H1 (cell line): Measurements from ENCODE around the gene CCDC38. TPM values are rescaled to one million over a fixed set of nuclear protein-coding genes. Genes with fewer than 3 reads are reported as not detected.

Source experiments
- CTCF ChIA-PET: fragments of 300-600 bp; sonication (Branson Sonifier 250); formaldehyde crosslinking; loops from one replicate; lab custom pipeline; 2021; ENCODE audit not compliant: partially characterized antibody; lab: Charles Lee
- POLR2A ChIA-PET: fragments of 300-600 bp; sonication (Branson Sonifier 250); formaldehyde crosslinking; loops from one replicate; lab custom pipeline; 2021; ENCODE audit warnings: inconsistent platforms; ENCODE audit not compliant: partially characterized antibody; lab: Charles Lee
- DNase-seq, 2 experiments: peaks; one replicate each; pipeline versions ENCODE4 v3.0.0 to v3.0.0-alpha.2; 2010 to 2022; ENCODE audit warnings: low spot score in 2 of 2, low read depth in 1 of 2, mixed read lengths in 1 of 2
- FAIRE-seq: peaks from 2 replicates; lab custom pipeline; 2011; peaks lifted over from hg19 to GRCh38; lab: Jason Lieb, UNC
- H2AFZ ChIP-seq: 2 replicates; pipeline ENCODE4 v1.8.1; 2012; ENCODE audit warnings: low read length, inconsistent platforms
- H2AK5ac ChIP-seq: 2 replicates; pipeline ENCODE4 v1.6.1; 2013; ENCODE audit warnings: low read depth, low read length
- H2BK120ac ChIP-seq: replicated peaks from 2 replicates; pipeline ENCODE3; 2013; ENCODE audit warnings: low read depth, low read length, inconsistent platforms
- H2BK12ac ChIP-seq: 2 replicates; pipeline ENCODE4 v1.6.1; 2013; ENCODE audit warnings: low read depth, low read length
- H2BK15ac ChIP-seq: 2 replicates; pipeline ENCODE4 v1.6.1; 2013; ENCODE audit warnings: low read length
- H2BK20ac ChIP-seq: 2 replicates; pipeline ENCODE4 v1.6.1; 2013; ENCODE audit warnings: low read length
- H2BK5ac ChIP-seq: 2 replicates; pipeline ENCODE4 v1.6.1; 2013; ENCODE audit warnings: low read depth, low read length
- H3K14ac ChIP-seq: 2 replicates; pipeline ENCODE4 v1.6.1; 2013; ENCODE audit warnings: inconsistent platforms; ENCODE audit not compliant: insufficient read length
- H3K18ac ChIP-seq: 2 replicates; pipeline ENCODE4 v1.6.1; 2013; ENCODE audit warnings: low read length; ENCODE audit errors: extremely low read depth
- H3K23ac ChIP-seq: 2 replicates; pipeline ENCODE4 v1.6.1; 2013; ENCODE audit warnings: inconsistent platforms; ENCODE audit not compliant: insufficient read length
- H3K23me2 ChIP-seq: 2 replicates; pipeline ENCODE4 v1.6.1; 2013; ENCODE audit warnings: low read depth, low read length
- H3K27ac ChIP-seq: 2 replicates; pipeline ENCODE4 v1.6.1; 2011; ENCODE audit warnings: low read depth, low read length, inconsistent platforms
- H3K27me3 ChIP-seq, 4 experiments: replicated peaks in 1 of 4; 1 replicate in 1 of 4; 2 replicates in 3 of 4; pipeline versions ENCODE4 v1.6.1 to v1.8.1; 2011 to 2013; ENCODE audit warnings: low read length in 3 of 4, mild to moderate bottlenecking in 3 of 4, inconsistent platforms in 2 of 4, mixed read lengths in 2 of 4, moderate library complexity in 1 of 4; ENCODE audit not compliant: control insufficient read depth in 3 of 4, insufficient read depth in 3 of 4; ENCODE audit errors: extremely low read depth in 1 of 4
- H3K36me3 ChIP-seq, 4 experiments: 2 replicates each; pipeline versions ENCODE4 v1.6.1 to v1.8.1; 2011 to 2013; ENCODE audit warnings: mild to moderate bottlenecking in 4 of 4, low read length in 3 of 4, moderate library complexity in 2 of 4, control low read depth in 1 of 4, inconsistent platforms in 1 of 4; ENCODE audit not compliant: insufficient read depth in 4 of 4, control insufficient read depth in 2 of 4
- H3K4ac ChIP-seq: replicated peaks from 2 replicates; pipeline ENCODE3; 2013; ENCODE audit warnings: low read length, low read depth, mixed read lengths, inconsistent platforms; ENCODE audit not compliant: insufficient read length
- H3K4me1 ChIP-seq, 4 experiments: replicated peaks in 1 of 4; 1 replicate in 1 of 4; 2 replicates in 3 of 4; pipeline versions ENCODE4 v1.6.1 to v1.8.1; 2011 to 2013; ENCODE audit warnings: low read length in 3 of 4, inconsistent platforms in 2 of 4, mixed read lengths in 1 of 4; ENCODE audit not compliant: insufficient read depth in 4 of 4, control insufficient read depth in 3 of 4
- H3K4me2 ChIP-seq, 2 experiments: 2 replicates each; pipeline versions ENCODE4 v1.6.1 to v1.8.1; 2011 to 2013; ENCODE audit warnings: low read depth in 2 of 2, low read length in 2 of 2, control low read depth in 1 of 2, inconsistent platforms in 1 of 2, mild to moderate bottlenecking in 1 of 2; ENCODE audit not compliant: insufficient read depth in 1 of 2
- H3K4me3 ChIP-seq, 4 experiments: fragments of 200-600, 300-600 bp in 1 of 4; sonication (generic), shearing (Covaris generic), sonication (Bioruptor Twin) in 1 of 4; 2 replicates each; pipeline versions ENCODE4 v1.5.1 to v1.8.1; 2011 to 2016; ENCODE audit warnings: low read length in 4 of 4, low read depth in 3 of 4, control low read depth in 2 of 4, inconsistent platforms in 2 of 4, mild to moderate bottlenecking in 2 of 4, mixed read lengths in 1 of 4, moderate library complexity in 1 of 4; ENCODE audit not compliant: insufficient read depth in 2 of 4; ENCODE audit errors: extremely low read depth in 1 of 4
- H3K56ac ChIP-seq: replicated peaks from 2 replicates; pipeline ENCODE3; 2013; ENCODE audit warnings: low read depth, mild to moderate bottlenecking, mixed read lengths, low read length, inconsistent platforms; ENCODE audit not compliant: insufficient read length
- H3K79me1 ChIP-seq: 2 replicates; pipeline ENCODE4 v1.6.1; 2013; ENCODE audit warnings: low read depth, low read length, control low read depth
- H3K79me2 ChIP-seq, 2 experiments: 2 replicates each; pipeline versions ENCODE4 v1.6.1 to v1.8.1; 2012 to 2013; ENCODE audit warnings: low read length in 2 of 2, mild to moderate bottlenecking in 2 of 2, inconsistent platforms in 1 of 2; ENCODE audit not compliant: insufficient read depth in 2 of 2, control insufficient read depth in 1 of 2
- H3K9ac ChIP-seq, 4 experiments: replicated peaks in 1 of 4; 1 replicate in 1 of 4; 2 replicates in 3 of 4; pipeline versions ENCODE4 v1.6.1 to v1.8.1; 2011 to 2013; ENCODE audit warnings: low read depth in 3 of 4, low read length in 3 of 4, control low read depth in 2 of 4, mild to moderate bottlenecking in 2 of 4, moderate library complexity in 2 of 4, inconsistent platforms in 1 of 4; ENCODE audit errors: extremely low read depth in 1 of 4
- H3K9me3 ChIP-seq, 2 experiments: 2 replicates each; pipeline versions ENCODE4 v1.6.1 to v1.8.1; 2012 to 2013; ENCODE audit warnings: mild to moderate bottlenecking in 2 of 2, moderate library complexity in 2 of 2, control low read depth in 1 of 2, inconsistent platforms in 1 of 2, low read depth in 1 of 2, low read length in 1 of 2, mixed read lengths in 1 of 2; ENCODE audit not compliant: insufficient read depth in 2 of 2
- H4K20me1 ChIP-seq, 2 experiments: replicated peaks in 1 of 2; 2 replicates each; pipeline versions ENCODE3 to v1.8.1; 2011 to 2013; ENCODE audit warnings: inconsistent platforms in 2 of 2, low read length in 2 of 2, mild to moderate bottlenecking in 1 of 2; ENCODE audit not compliant: insufficient read depth in 2 of 2, control insufficient read depth in 1 of 2
- H4K5ac ChIP-seq: 2 replicates; pipeline ENCODE4 v1.6.1; 2013; ENCODE audit warnings: low read length, low read depth, mixed read lengths, inconsistent platforms; ENCODE audit not compliant: insufficient read length
- H4K8ac ChIP-seq: 2 replicates; pipeline ENCODE4 v1.8.0; 2013; ENCODE audit warnings: mild to moderate bottlenecking, moderate library complexity, low read length, inconsistent platforms; ENCODE audit not compliant: insufficient read depth; ENCODE audit errors: extremely low read depth
- H4K91ac ChIP-seq: replicated peaks from 2 replicates; pipeline ENCODE3; 2013; ENCODE audit warnings: low read length, mixed read lengths, inconsistent platforms; ENCODE audit not compliant: insufficient read length
- JUND ChIP-seq: IDR thresholded peaks from 2 replicates; pipeline ENCODE4 v1.6.1; 2011; ENCODE audit warnings: mild to moderate bottlenecking, improper control_type of control experiment, low read length
- PHF8 ChIP-seq: fragments of 200-600 bp; sonication (generic); conservative IDR thresholded peaks from 2 replicates; pipeline ENCODE4 v1.7.1; 2012; ENCODE audit warnings: low read depth, mild to moderate bottlenecking, inconsistent platforms, low read length, moderate library complexity
- TAF7 ChIP-seq: optimal IDR thresholded peaks from 2 replicates; pipeline ENCODE3; 2011; ENCODE audit warnings: low read depth, mild to moderate bottlenecking, inconsistent platforms, low read length, moderate library complexity, borderline replicate concordance
- WGBS, 2 experiments: shearing (Covaris generic) in 1 of 2; methylation state at CpG; one replicate each; pipeline versions ENCODE4 v1.1.6 to v1.1.7; 2013 to 2015; ENCODE audit warnings: low lambda C conversion rate in 2 of 2, mixed read lengths in 2 of 2, inconsistent platforms in 1 of 2, low coverage in 1 of 2, missing lambda C conversion rate in 1 of 2; ENCODE audit not compliant: insufficient replicate concordance in 2 of 2, insufficient coverage in 1 of 2, insufficient read length in 1 of 2; ENCODE audit errors: extremely low coverage in 1 of 2, missing lambda C conversion rate in 1 of 2; 5-methylcytosine and 5-hydroxymethylcytosine counted together
- polyA plus RNA-seq, 7 experiments: library from polyadenylated mRNA; depleted of rRNA in 3 of 7; stranded (reverse) in 5 of 7; unstranded in 2 of 7; fragments of >200 nt in 5 of 7; fragments of 200-250 nt in 2 of 7; gene quantifications; 1 replicate in 5 of 7; 2 replicates in 1 of 7; 4 replicates in 1 of 7; pipeline versions ENCODE4 v1.2.1 to v1.2.3, GENCODE V29; 2011 to 2013; ENCODE audit warnings: missing spikeins in 2 of 7, mixed read lengths in 2 of 7
- total RNA-seq: library from RNA; stranded (reverse); fragmentation: NEBNext Ultra II Directional; extraction: Animal tissue kit (Norgen Biotek cat#: 25700); gene quantifications from 2 replicates; pipeline ENCODE4 v1.2.1, GENCODE V29; 2021

The CCDC38 gene
- total and polyA plus RNA-seq, 2 of the 8 experiments (the other 6 are each of a cell fraction or from before 2014, with no cell fraction given) = not detected

DNA sequence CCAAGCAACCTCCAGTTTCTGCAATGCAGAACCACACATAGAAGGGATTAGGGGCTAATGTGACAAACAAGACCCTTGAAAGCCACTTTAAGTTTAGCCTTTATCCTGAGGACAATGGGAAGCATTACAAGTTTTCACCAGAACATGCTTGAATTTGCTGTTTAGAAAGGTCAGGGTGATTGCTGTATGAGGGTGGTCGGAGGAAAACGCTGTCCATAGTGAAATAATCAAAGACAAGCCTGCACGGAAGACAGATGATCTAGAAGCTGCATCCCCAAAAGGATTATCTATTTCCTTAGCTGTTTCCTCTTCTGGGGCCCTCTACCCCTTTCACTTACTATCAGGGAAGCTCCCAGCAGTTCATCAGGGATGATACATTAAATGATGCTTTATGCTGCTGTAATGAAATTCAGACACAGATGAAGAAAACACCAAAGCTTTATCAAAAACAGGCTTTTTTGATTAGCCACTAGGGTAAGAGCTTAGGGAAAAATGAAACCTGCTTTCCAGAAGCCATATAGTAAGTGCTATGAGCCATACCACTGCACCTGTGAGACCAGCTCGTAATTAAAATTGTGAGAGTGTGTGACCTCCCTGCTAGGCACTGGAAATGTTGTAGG is 47.2 kb upstream of the CCDC38 start:
- Histone ChIP-seq H2BK120ac (no peak overlapping the region), H3K4me2 (no peak overlapping the region), H2BK20ac (no peak overlapping the region), H3K36me3 (no peaks in the 10 kb centered on the region), H3K23ac (no peak overlapping the region), H2BK15ac (no peak overlapping the region), H3K27me3 (no peaks in the 10 kb centered on the region), H3K27ac (no peak overlapping the region), H4K5ac (no peak overlapping the region), H2BK12ac (no peak overlapping the region), H3K4me1 (peaks cover 0 to 8% (median 4%) of the 10 kb centered on the region in 4 experiments; a peak in 5 of 7 replicates), H4K8ac (no peak overlapping the region), H3K79me1 (no peaks in the 10 kb centered on the region), H3K18ac (no peak overlapping the region), H2AK5ac (no peak overlapping the region), H2BK5ac (no peak overlapping the region), H2AFZ (no peak overlapping the region), H4K20me1 (no peaks in the 10 kb centered on the region), H3K9ac (no peak overlapping the region), H4K91ac (no peak overlapping the region), H3K56ac (no peak overlapping the region), H3K4ac (no peak overlapping the region), H3K14ac (no peak overlapping the region), H3K23me2 (no peaks in the 10 kb centered on the region), H3K79me2 (no peaks in the 10 kb centered on the region), H3K9me3 (no peaks in the 10 kb centered on the region; a peak in 1 of 4 replicates), H3K4me3 (no peak overlapping the region)
- DNase-seq (no peak), FAIRE-seq (no peak)
- 88% methylated on average over 4 of the region's 4 CpGs; no CpG with 5 or more reads in 1 of the 2 experiments for WGBS, 2 experiments
- POLR2A ChIA-PET = interaction anchor here (1.4 kb wide), 2 partner anchors 9 to 129 kb away, joined by 3 to 4 read pairs; no protein-coding TSS in a partner anchor
- CTCF ChIA-PET = interaction anchor here (0.7 to 4.7 kb wide), 7 partner anchors 9 to 339 kb away, joined by 3 to 53 read pairs (median 4); no protein-coding TSS in a partner anchor
- TF ChIP-seq TAF7 = no peak
- no peak for TF ChIP-seq PHF8
- no peak for TF ChIP-seq JUND
